HepG2 (cell line): Measurements from ENCODE around the gene ALG5.

Experiments
- TF ChIP-seq, protein P1 (sequence below): sonication (generic); formaldehyde crosslinking; IDR thresholded peaks from 2 replicates; pipeline ENCODE4 v1.4.0; 2020; ENCODE audit warnings: missing genetic modification reagents
- TF ChIP-seq, protein P2 (sequence below): sonication (generic); formaldehyde crosslinking; IDR thresholded peaks from 2 replicates; pipeline ENCODE4 v1.5.0; 2020; ENCODE audit warnings: mild to moderate bottlenecking, missing genetic modification reagents, moderate library complexity

DNA sequence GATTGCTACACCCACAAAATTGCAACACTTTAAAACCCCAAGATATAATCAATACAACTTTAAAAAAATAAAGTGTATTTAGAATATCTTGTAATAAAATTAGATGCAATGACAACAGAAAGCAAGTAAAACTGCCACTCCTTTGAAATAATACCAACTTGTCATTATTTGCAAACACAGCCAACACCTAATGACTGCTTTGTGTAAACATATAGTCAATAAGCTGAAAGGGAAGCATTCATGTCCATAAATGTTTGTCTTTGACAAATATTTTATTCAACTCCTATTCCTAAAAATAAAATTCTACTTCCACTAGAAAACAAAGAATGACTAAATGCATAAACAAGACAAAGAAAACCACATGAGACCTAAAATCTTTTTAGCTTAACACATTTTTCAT is 85.7 kb downstream of the ALG5 start:
- TF ChIP-seq, protein P1, sequence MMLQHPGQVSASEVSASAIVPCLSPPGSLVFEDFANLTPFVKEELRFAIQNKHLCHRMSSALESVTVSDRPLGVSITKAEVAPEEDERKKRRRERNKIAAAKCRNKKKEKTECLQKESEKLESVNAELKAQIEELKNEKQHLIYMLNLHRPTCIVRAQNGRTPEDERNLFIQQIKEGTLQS (CRISPR knock-in tag): no peak
- TF ChIP-seq, protein P2, sequence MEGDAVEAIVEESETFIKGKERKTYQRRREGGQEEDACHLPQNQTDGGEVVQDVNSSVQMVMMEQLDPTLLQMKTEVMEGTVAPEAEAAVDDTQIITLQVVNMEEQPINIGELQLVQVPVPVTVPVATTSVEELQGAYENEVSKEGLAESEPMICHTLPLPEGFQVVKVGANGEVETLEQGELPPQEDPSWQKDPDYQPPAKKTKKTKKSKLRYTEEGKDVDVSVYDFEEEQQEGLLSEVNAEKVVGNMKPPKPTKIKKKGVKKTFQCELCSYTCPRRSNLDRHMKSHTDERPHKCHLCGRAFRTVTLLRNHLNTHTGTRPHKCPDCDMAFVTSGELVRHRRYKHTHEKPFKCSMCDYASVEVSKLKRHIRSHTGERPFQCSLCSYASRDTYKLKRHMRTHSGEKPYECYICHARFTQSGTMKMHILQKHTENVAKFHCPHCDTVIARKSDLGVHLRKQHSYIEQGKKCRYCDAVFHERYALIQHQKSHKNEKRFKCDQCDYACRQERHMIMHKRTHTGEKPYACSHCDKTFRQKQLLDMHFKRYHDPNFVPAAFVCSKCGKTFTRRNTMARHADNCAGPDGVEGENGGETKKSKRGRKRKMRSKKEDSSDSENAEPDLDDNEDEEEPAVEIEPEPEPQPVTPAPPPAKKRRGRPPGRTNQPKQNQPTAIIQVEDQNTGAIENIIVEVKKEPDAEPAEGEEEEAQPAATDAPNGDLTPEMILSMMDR (CRISPR knock-in tag): no peak
